Measurements from ENCODE around the gene ADIPOR2.

- TF ChIP-seq CTCF (conservative IDR thresholded peaks at IDR 0.05 in 1 of 2, IDR thresholded peaks at IDR 0.05 in 1 of 2; ENCODE audit: extremely low read depth in 1 of 2, insufficient read depth in 1 of 2, low read depth in 1 of 2, low read length in 2 of 2) (no peak), EZH2 (IDR thresholded peaks at IDR 0.05; ENCODE audit: borderline replicate concordance, low read length) (no peak)
Observed at GRCh38 chr12:1720494-1720893, 29.6 kb downstream of the ADIPOR2 start.
